MCF 10A (cell line): ENCODE measurements around the gene ABCA8. TPM values are rescaled to one million over a fixed set of nuclear protein-coding genes. Genes with fewer than 3 reads are reported as not detected.
"Not testable (repeated sequence)": the region's sequence is repeated elsewhere in the genome, so short reads cannot be mapped to it uniquely, and the experiment has no call there.

ENCODE experiments used
- BruUV-seq: library from RNA; stranded (reverse); fragments of 400-500 nt; replicated peaks from 2 replicates; lab custom pipeline; 2021; lab: Mats Ljungman, UMichigan
- CTCF ChIA-PET: fragments of 300-600 bp; sonication (Branson Sonifier 250); formaldehyde crosslinking; extraction: SDS; loops from one replicate; lab custom pipeline; 2021; ENCODE audit warnings: antibody characterized with exemption, inconsistent platforms; lab: Yijun Ruan, JAX
- POLR2A ChIA-PET: fragments of 300-600, 350-650 bp; sonication (Branson Sonifier 250); formaldehyde crosslinking; extraction: SDS; loops from one replicate; lab custom pipeline; 2020; ENCODE audit warnings: antibody characterized with exemption, inconsistent platforms; lab: Yijun Ruan, JAX
- DNase-seq: peaks from one replicate; pipeline ENCODE4 v3.0.0-alpha.2; 2018; ENCODE audit not compliant: unreplicated experiment
- H3K27ac Mint-ChIP-seq: one replicate; pipeline ENCODE4 v1.8.0; 2022; ENCODE audit warnings: mild to moderate bottlenecking, low read depth, mixed read lengths; ENCODE audit not compliant: unreplicated experiment
- H3K27me3 Mint-ChIP-seq: one replicate; pipeline ENCODE4 v1.8.0; 2022; ENCODE audit warnings: mixed read lengths; ENCODE audit not compliant: insufficient read depth, unreplicated experiment
- H3K36me3 Mint-ChIP-seq: one replicate; pipeline ENCODE4 v1.8.0; 2022; ENCODE audit warnings: mild to moderate bottlenecking, moderate library complexity, mixed read lengths; ENCODE audit not compliant: insufficient read depth, unreplicated experiment
- H3K4me1 Mint-ChIP-seq: one replicate; pipeline ENCODE4 v1.8.0; 2022; ENCODE audit warnings: mixed read lengths; ENCODE audit not compliant: insufficient read depth, unreplicated experiment
- H3K4me3 Mint-ChIP-seq: one replicate; pipeline ENCODE4 v1.8.0; 2022; ENCODE audit warnings: mild to moderate bottlenecking, moderate library complexity, mixed read lengths; ENCODE audit not compliant: unreplicated experiment
- H3K9me3 Mint-ChIP-seq: one replicate; pipeline ENCODE4 v1.8.0; 2022; ENCODE audit warnings: mixed read lengths; ENCODE audit not compliant: unreplicated experiment
- CTCF ChIP-seq: fragments of 200-600 bp; IDR thresholded peaks from one replicate; pipeline ENCODE4 v1.8.0; 2022; ENCODE audit warnings: antibody characterized with exemption, mild to moderate bottlenecking; ENCODE audit not compliant: unreplicated experiment
- intact Hi-C: fragments of 100-400 bp; cut with micrococcal nuclease; formaldehyde crosslinking; loops from 2 replicates; pipeline ENCODE4 v1.14.1; 2022
- total RNA-seq: library from RNA; stranded (reverse); gene quantifications from 2 replicates; pipeline ENCODE4 v1.2.3, GENCODE V29; 2022

ABCA8 gene
- total RNA-seq, 1 experiment from 2014 or later = 1.5 TPM

- Mint-ChIP-seq H3K27me3 (no peaks in the 10 kb centered on the region), H3K4me3 (no peak overlapping the region), H3K27ac (no peak overlapping the region), H3K9me3 (peaks cover 9% of the 10 kb centered on the region), H3K4me1 (no peaks in the 10 kb centered on the region), H3K36me3 (no peaks in the 10 kb centered on the region)
- ChIA-PET POLR2A (no interaction called here), CTCF (no interaction called here)
- no TSS peak for BruUV-seq
- DNase-seq = no peak
- intact Hi-C loops = no loop called here
- TF ChIP-seq CTCF = no peak
Measured at GRCh38 chr17:68830313-68830712, 124.9 kb downstream of the ABCA8 start.

GRCh38 chr17:68829211-68829610 is 126.0 kb downstream of the ABCA8 start:
- H3K9me3 Mint-ChIP-seq = peaks cover 9% of the 10 kb centered on the region
- POLR2A ChIA-PET = no interaction called here
- no peak overlapping the region for H3K27ac Mint-ChIP-seq
- TF ChIP-seq CTCF = no peak
- H3K4me3 Mint-ChIP-seq = no peak overlapping the region
- H3K4me1 Mint-ChIP-seq = no peaks in the 10 kb centered on the region
- intact Hi-C loops = no loop called here
- no peaks in the 10 kb centered on the region for H3K36me3 Mint-ChIP-seq
- no peaks in the 10 kb centered on the region for H3K27me3 Mint-ChIP-seq
- no TSS peak for BruUV-seq
- CTCF ChIA-PET = no interaction called here
- DNase-seq = no peak

GRCh38 chr17:68824707-68825106 is 130.5 kb downstream of the ABCA8 start:
- ChIA-PET CTCF (no interaction called here), POLR2A (interaction anchor here (0.6 to 1.0 kb wide), 2 partner anchors 8 to 15 kb away, joined by 3 to 4 read pairs; no protein-coding TSS in a partner anchor)
- H3K9me3 Mint-ChIP-seq = no peaks in the 10 kb centered on the region
- TF ChIP-seq CTCF = no peak
- no peaks in the 10 kb centered on the region for H3K27me3 Mint-ChIP-seq
- no peak overlapping the region for H3K4me3 Mint-ChIP-seq
- BruUV-seq = no TSS peak
- intact Hi-C loops = no loop called here
- H3K4me1 Mint-ChIP-seq = peaks cover 16% of the 10 kb centered on the region
- DNase-seq = no peak
- no peaks in the 10 kb centered on the region for H3K36me3 Mint-ChIP-seq
- no peak overlapping the region for H3K27ac Mint-ChIP-seq

GRCh38 chr17:68824185-68824584 is 131.0 kb downstream of the ABCA8 start:
- H3K4me3 Mint-ChIP-seq, H3K9me3 Mint-ChIP-seq, H3K36me3 Mint-ChIP-seq, H3K27ac Mint-ChIP-seq, DNase-seq, intact Hi-C loops, BruUV-seq, H3K27me3 Mint-ChIP-seq: not testable (repeated sequence)
- ChIA-PET CTCF (interaction anchor here (0.7 kb wide), 1 partner anchor 319 kb away, joined by 3 read pairs; no protein-coding TSS in a partner anchor), POLR2A (interaction anchor here (0.6 kb wide), 2 partner anchors 16 to 519 kb away, joined by 3 read pairs; no protein-coding TSS in a partner anchor)
- peaks cover 16% of the 10 kb centered on the region for H3K4me1 Mint-ChIP-seq
